Endothelial cell of umbilical vein (primary cell): Measurements from ENCODE around the gene PPP1R16B. TPM values are rescaled to one million over a fixed set of nuclear protein-coding genes. Genes with fewer than 3 reads are reported as not detected.

Experiments
- BruUV-seq: library from RNA; stranded (reverse); fragments of 400-500 nt; replicated peaks from 2 replicates; lab custom pipeline; 2021; lab: Mats Ljungman, UMichigan
- CTCF ChIA-PET: fragments of 300-600, 350-600 bp; sonication (Branson Sonifier 250); formaldehyde crosslinking; loops from one replicate; lab custom pipeline; 2021; ENCODE audit warnings: antibody characterized with exemption, inconsistent platforms; lab: Charles Lee
- POLR2A ChIA-PET: fragments of 300-600, 350-600 bp; sonication (Branson Sonifier 250); formaldehyde crosslinking; loops from one replicate; lab custom pipeline; 2021; ENCODE audit warnings: antibody characterized with exemption, inconsistent platforms; lab: Charles Lee
- DNase-seq: peaks from one replicate; pipeline ENCODE4 v3.0.0-alpha.2; 2011; ENCODE audit warnings: low read depth, low spot score
- FAIRE-seq: peaks from 2 replicates; lab custom pipeline; 2011; peaks lifted over from hg19 to GRCh38; lab: Jason Lieb, UNC
- H2AFZ ChIP-seq: 2 replicates; pipeline ENCODE4 v1.6.0; 2012; ENCODE audit warnings: low read depth, low read length, control low read depth, inconsistent platforms
- H3K27ac ChIP-seq: 2 replicates; pipeline ENCODE4 v1.5.1; 2011; ENCODE audit warnings: low read depth, mild to moderate bottlenecking, control low read depth, low read length, moderate library complexity; ENCODE audit not compliant: insufficient read depth
- H3K27me3 ChIP-seq, 2 experiments: 2 replicates each; pipeline versions ENCODE4 v1.6.0 to v1.6.1; 2011; ENCODE audit warnings: low read length in 2 of 2, mixed read lengths in 1 of 2; ENCODE audit not compliant: control insufficient read depth in 2 of 2, insufficient read depth in 2 of 2
- H3K36me3 ChIP-seq, 2 experiments: 2 replicates in 1 of 2; 3 replicates in 1 of 2; pipeline ENCODE4 v1.5.1; 2011; ENCODE audit warnings: low read length in 2 of 2, mild to moderate bottlenecking in 1 of 2, moderate library complexity in 1 of 2; ENCODE audit not compliant: control insufficient read depth in 2 of 2, insufficient read depth in 2 of 2; ENCODE audit errors: extremely low read depth in 1 of 2
- H3K4me1 ChIP-seq: 3 replicates; pipeline ENCODE4 v1.5.1; 2011; ENCODE audit warnings: mild to moderate bottlenecking, low read length; ENCODE audit not compliant: control insufficient read depth, insufficient read depth; ENCODE audit errors: extremely low read depth
- H3K4me2 ChIP-seq: 2 replicates; pipeline ENCODE4 v1.6.1; 2011; ENCODE audit warnings: low read length, control low read depth, mixed read lengths; ENCODE audit not compliant: insufficient read depth
- H3K4me3 ChIP-seq, 3 experiments: fragments of 200-600 bp in 1 of 3; sonication (generic), shearing (Covaris generic) in 1 of 3; replicated peaks in 1 of 3; 2 replicates each; pipeline ENCODE4 v1.5.1; 2011 to 2016; ENCODE audit warnings: control low read depth in 3 of 3, low read length in 3 of 3, mild to moderate bottlenecking in 2 of 3, inconsistent platforms in 1 of 3, low read depth in 1 of 3, moderate library complexity in 1 of 3; ENCODE audit not compliant: insufficient read depth in 1 of 3
- H3K79me2 ChIP-seq: 2 replicates; pipeline ENCODE4 v1.6.0; 2012; ENCODE audit warnings: low read length, inconsistent platforms; ENCODE audit not compliant: control insufficient read depth, insufficient read depth
- H3K9ac ChIP-seq: replicated peaks from 2 replicates; pipeline ENCODE3; 2011; ENCODE audit warnings: low read length, control low read depth; ENCODE audit not compliant: insufficient read depth; ENCODE audit errors: extremely low read depth
- H3K9me1 ChIP-seq: replicated peaks from 3 replicates; pipeline ENCODE4 v1.6.0; 2011; ENCODE audit warnings: mild to moderate bottlenecking, low read length; ENCODE audit not compliant: control insufficient read depth, insufficient read depth; ENCODE audit errors: extremely low read depth
- H3K9me3 ChIP-seq: replicated peaks from 2 replicates; pipeline ENCODE4 v1.5.1; 2012; ENCODE audit warnings: low read length, inconsistent platforms; ENCODE audit not compliant: control insufficient read depth, insufficient read depth
- H4K20me1 ChIP-seq: replicated peaks from 2 replicates; pipeline ENCODE3; 2011; ENCODE audit warnings: mild to moderate bottlenecking, low read length; ENCODE audit not compliant: control insufficient read depth, insufficient read depth; ENCODE audit errors: extremely low read depth
- EZH2 ChIP-seq: IDR thresholded peaks from 2 replicates; pipeline ENCODE4 v1.6.1; 2012; ENCODE audit warnings: borderline replicate concordance, low read depth, mild to moderate bottlenecking, moderate library complexity, low read length, inconsistent platforms; ENCODE audit not compliant: severe bottlenecking
- FOS ChIP-seq: IDR thresholded peaks from 2 replicates; pipeline ENCODE4 v1.6.1; 2011; ENCODE audit warnings: mild to moderate bottlenecking, low read length, moderate library complexity, borderline replicate concordance; ENCODE audit not compliant: insufficient read depth
- GATA2 ChIP-seq: IDR thresholded peaks from 2 replicates; pipeline ENCODE4 v1.7.0; 2011; ENCODE audit warnings: low read depth, mild to moderate bottlenecking, moderate library complexity, mixed read lengths, low read length; ENCODE audit not compliant: insufficient read length, insufficient read depth
- JUN ChIP-seq: IDR thresholded peaks from 2 replicates; pipeline ENCODE4 v1.6.1; 2011; ENCODE audit warnings: borderline replicate concordance, low read depth; ENCODE audit not compliant: insufficient read length, insufficient read depth
- MAX ChIP-seq: IDR thresholded peaks from 2 replicates; pipeline ENCODE4 v1.6.1; 2011; ENCODE audit not compliant: insufficient read depth, insufficient read length
- MYC ChIP-seq: IDR thresholded peaks from one replicate; pipeline ENCODE4 v1.6.1; 2011; ENCODE audit warnings: mild to moderate bottlenecking, low read depth, low read length
- POLR2A ChIP-seq: IDR thresholded peaks from 2 replicates; pipeline ENCODE4 v1.6.1; 2012; ENCODE audit warnings: low read depth, mild to moderate bottlenecking, control low read depth, low read length
- POLR2AphosphoS5 ChIP-seq: IDR thresholded peaks from 2 replicates; pipeline ENCODE4 v1.6.1; 2012; ENCODE audit warnings: low read depth, mild to moderate bottlenecking, control low read depth, low read length, moderate library complexity; ENCODE audit not compliant: insufficient read depth
- dilution Hi-C: fragments of 300-500 bp; cut with MboI; formaldehyde crosslinking; loops from one replicate; pipeline ENCODE4 v1.15.0; 2019; ENCODE audit warnings: low sequenced_read_pairs; ENCODE audit not compliant: extremely low pct_ligation_motif_present
- intact Hi-C: fragments of 100-400 bp; cut with micrococcal nuclease; formaldehyde crosslinking; loops from one replicate; pipeline ENCODE4 v1.10.0; 2022
- polyA plus RNA-seq, 4 experiments: library from polyadenylated mRNA; depleted of rRNA in 3 of 4; stranded (reverse) in 3 of 4; unstranded in 1 of 4; fragments of >200 nt; gene quantifications; 2 replicates each; pipeline versions ENCODE4 v1.2.1 to v1.2.3, GENCODE V29; 2011 to 2012; ENCODE audit warnings: missing spikeins in 1 of 4
- total RNA-seq: library from RNA; stranded (reverse); gene quantifications from 2 replicates; pipeline ENCODE4 v1.2.3, GENCODE V29; 2021
- TF ChIP-seq, protein P1 (sequence below), 2 donors: IDR thresholded peaks; 1 replicate in 1 of 2; 2 replicates in 1 of 2; pipeline ENCODE4 v1.5.1; 2011; ENCODE audit warnings: low read length in 2 of 2, mild to moderate bottlenecking in 2 of 2, moderate library complexity in 2 of 2, control low read depth in 1 of 2, inconsistent platforms in 1 of 2, low read depth in 1 of 2; ENCODE audit not compliant: insufficient read depth in 1 of 2; ENCODE audit errors: extremely low read depth in 1 of 2

PPP1R16B gene
- total and polyA plus RNA-seq, 2 donors (not counting 3 experiments of a cell fraction or from before 2014, with no cell fraction given) = 34.7 to 68.1 TPM

DNA sequence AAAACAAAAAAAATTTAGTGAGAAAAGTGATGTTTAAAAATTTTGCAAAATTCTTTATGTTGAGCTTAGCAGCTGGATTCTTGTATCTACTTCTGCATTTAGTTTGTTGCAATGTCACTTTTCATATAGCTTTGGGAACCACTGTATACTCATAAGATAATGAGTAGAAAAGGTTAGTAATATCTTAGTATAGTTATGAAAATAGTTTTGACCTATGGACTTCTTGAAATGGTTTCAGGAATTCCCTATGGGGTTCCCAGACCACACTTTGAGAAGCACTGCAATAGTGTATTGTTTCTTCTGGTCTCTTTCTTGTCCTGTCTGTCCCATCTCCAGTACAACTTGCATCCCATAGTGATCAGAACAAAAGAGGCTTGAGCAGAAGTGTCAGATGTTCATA is 29.4 kb downstream of the PPP1R16B start:
- POLR2A ChIA-PET = no interaction called here
- dilution Hi-C loops = no loop called here

GRCh38 chr20:38835792-38836191 is 30.3 kb downstream of the PPP1R16B start:
- Histone ChIP-seq H3K4me1 (peaks cover 3% of the 10 kb centered on the region), H3K9ac (no peak overlapping the region), H3K27ac (no peak overlapping the region), H4K20me1 (peaks cover 4% of the 10 kb centered on the region), H3K4me2 (no peak overlapping the region), H3K9me1 (no peaks in the 10 kb centered on the region), H3K9me3 (no peaks in the 10 kb centered on the region), H3K27me3 (no peaks in the 10 kb centered on the region), H3K79me2 (no peaks in the 10 kb centered on the region), H3K4me3 (no peak overlapping the region), H2AFZ (no peak overlapping the region), H3K36me3 (peaks cover 2 to 24% of the 10 kb centered on the region in 2 experiments)
- dilution Hi-C loops = no loop called here
- POLR2A ChIA-PET = no interaction called here
- BruUV-seq = no TSS peak
- intact Hi-C loops = no loop called here
- FAIRE-seq (no peak), DNase-seq (no peak)
- CTCF ChIA-PET = interaction anchor here (1.4 kb wide), 1 partner anchor 57 kb away, joined by 3 read pairs; no protein-coding TSS in a partner anchor
- no peak for TF ChIP-seq MAX
- TF ChIP-seq, protein P1, sequence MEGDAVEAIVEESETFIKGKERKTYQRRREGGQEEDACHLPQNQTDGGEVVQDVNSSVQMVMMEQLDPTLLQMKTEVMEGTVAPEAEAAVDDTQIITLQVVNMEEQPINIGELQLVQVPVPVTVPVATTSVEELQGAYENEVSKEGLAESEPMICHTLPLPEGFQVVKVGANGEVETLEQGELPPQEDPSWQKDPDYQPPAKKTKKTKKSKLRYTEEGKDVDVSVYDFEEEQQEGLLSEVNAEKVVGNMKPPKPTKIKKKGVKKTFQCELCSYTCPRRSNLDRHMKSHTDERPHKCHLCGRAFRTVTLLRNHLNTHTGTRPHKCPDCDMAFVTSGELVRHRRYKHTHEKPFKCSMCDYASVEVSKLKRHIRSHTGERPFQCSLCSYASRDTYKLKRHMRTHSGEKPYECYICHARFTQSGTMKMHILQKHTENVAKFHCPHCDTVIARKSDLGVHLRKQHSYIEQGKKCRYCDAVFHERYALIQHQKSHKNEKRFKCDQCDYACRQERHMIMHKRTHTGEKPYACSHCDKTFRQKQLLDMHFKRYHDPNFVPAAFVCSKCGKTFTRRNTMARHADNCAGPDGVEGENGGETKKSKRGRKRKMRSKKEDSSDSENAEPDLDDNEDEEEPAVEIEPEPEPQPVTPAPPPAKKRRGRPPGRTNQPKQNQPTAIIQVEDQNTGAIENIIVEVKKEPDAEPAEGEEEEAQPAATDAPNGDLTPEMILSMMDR (IDR thresholded peaks at IDR 0.05; ENCODE audit: extremely low read depth in 1 of 2, insufficient read depth in 1 of 2, low read depth in 1 of 2, low read length in 2 of 2) = no peak
- TF ChIP-seq GATA2 = no peak
- no peak for TF ChIP-seq POLR2AphosphoS5
- no peak for TF ChIP-seq JUN
- no peak for TF ChIP-seq FOS
- TF ChIP-seq MYC = no peak
- no peak for TF ChIP-seq EZH2
- TF ChIP-seq POLR2A = no peak

More for the DNA sequence above, 29.4 kb downstream of the PPP1R16B start:
- Histone ChIP-seq H3K36me3 (peaks cover 2 to 20% of the 10 kb centered on the region in 2 experiments), H3K9me1 (no peaks in the 10 kb centered on the region), H3K27ac (no peak overlapping the region), H3K9ac (no peak overlapping the region), H3K27me3 (no peaks in the 10 kb centered on the region), H2AFZ (no peak overlapping the region), H3K4me3 (no peak overlapping the region), H3K9me3 (no peaks in the 10 kb centered on the region), H3K79me2 (no peaks in the 10 kb centered on the region), H3K4me2 (no peak overlapping the region), H4K20me1 (peaks cover 4% of the 10 kb centered on the region), H3K4me1 (peaks cover 12% of the 10 kb centered on the region)
- FAIRE-seq = no peak
- BruUV-seq = no TSS peak
- intact Hi-C loops = no loop called here
- CTCF ChIA-PET = interaction anchor here (1.0 to 1.2 kb wide), 3 partner anchors 9 to 58 kb away, joined by 3 to 5 read pairs (median 4); no protein-coding TSS in a partner anchor
- no peak for DNase-seq
- no peak for TF ChIP-seq JUN
